A549 treated with Mapracorat at 1 μM for 4 hours (cell line): ENCODE results near the gene ARHGAP35. TPM values are rescaled to one million over a fixed set of nuclear protein-coding genes. Genes with fewer than 3 reads are reported as not detected.

Source experiments
- total RNA-seq: library from RNA; stranded (reverse); fragments of 200-300 nt; extraction: Qiagen RNA extraction; gene quantifications from 5 replicates; pipeline ENCODE4 v1.2.3, GENCODE V29; 2022

Gene ARHGAP35
- 22.9 to 30.2 TPM (median 27.9 TPM) in 5 replicates for total RNA-seq

DNA sequence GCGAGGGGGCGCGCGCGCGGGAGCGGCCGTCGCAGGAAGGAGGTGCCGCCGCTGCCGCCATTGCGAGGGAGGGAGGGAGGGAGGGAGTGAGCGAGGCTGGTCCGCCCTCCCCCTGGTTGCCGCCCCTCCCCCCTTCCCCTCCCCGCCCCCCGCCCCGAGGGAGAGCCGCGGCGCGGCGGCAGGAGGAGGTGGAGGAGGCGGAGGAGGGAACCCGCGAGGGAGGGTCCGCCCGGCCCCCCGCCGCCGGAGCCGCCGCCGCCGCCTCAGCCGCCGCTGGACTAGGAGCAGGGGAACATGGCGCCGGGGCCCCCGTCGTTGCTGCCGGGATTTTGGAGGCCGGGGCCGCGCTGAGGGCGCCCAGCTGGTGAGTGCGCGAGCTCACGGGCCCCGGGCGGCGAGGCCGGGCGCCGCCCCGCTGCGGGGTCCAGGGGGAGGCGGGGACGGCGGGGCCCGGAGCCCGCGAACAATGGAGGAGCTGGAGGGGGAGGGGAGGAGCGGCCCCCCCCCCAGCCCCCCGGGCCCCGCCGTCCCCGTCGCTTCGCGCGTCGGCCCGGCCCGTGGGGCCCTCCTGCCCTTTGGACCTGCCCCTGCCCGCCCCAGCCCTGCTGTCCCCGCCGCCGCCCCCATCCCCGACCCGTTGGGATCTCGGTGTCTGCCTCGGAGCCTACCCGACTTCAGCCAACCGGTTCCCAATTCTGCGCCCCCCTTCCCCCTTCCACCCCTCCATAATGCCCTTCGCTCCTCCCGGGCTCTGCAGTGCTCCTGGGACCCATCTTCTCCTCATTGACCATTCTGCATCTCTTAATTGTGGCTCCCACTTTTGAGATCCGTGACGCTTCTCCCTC lies at the start of gene ARHGAP35:
Gene ARHGAP35 (plus strand): TSS at position 152 of the 845 bp plus-strand sequence. CDS start 57,679 bp downstream, outside the sequence.

GRCh38 chr19:46850228-46851203 lies 10.3 kb upstream of the ARHGAP35 start, which contains the start of gene AP2S1:
AP2S1 (minus strand) TSS chr19:46850846; CDS start chr19:46850766, 80 bp downstream.

Other genes with a start within 250 kb of the ARHGAP35 start
- gene PTGIR, start 235.9 kb upstream of the ARHGAP35 start, total RNA-seq, result 0.06 to 0.10 TPM (median 0.06 TPM) in 3 of 5 replicates, not detected in the others
- not detected in 5 replicates for gene GNG8, start 224.8 kb upstream of the ARHGAP35 start, total RNA-seq
- 0.18 to 0.44 TPM (median 0.31 TPM) in 5 replicates for gene DACT3, start 199.8 kb upstream of the ARHGAP35 start, total RNA-seq
- 21.7 to 32.7 TPM (median 27.7 TPM) in 5 replicates for gene PRKD2, start 143.9 kb upstream of the ARHGAP35 start, total RNA-seq
- 17.0 to 20.7 TPM (median 20.3 TPM) in 5 replicates for gene FKRP, start 114.9 kb upstream of the ARHGAP35 start, total RNA-seq
- gene STRN4, start 114.5 kb upstream of the ARHGAP35 start, total RNA-seq, result 72.2 to 89.3 TPM (median 85.8 TPM) in 5 replicates
- gene SLC1A5, start 72.4 kb upstream of the ARHGAP35 start, total RNA-seq, result 201 to 249 TPM (median 205 TPM) in 5 replicates
- 243 to 319 TPM (median 310 TPM) in 5 replicates for gene AP2S1, start 10.2 kb upstream of the ARHGAP35 start, total RNA-seq
- 6.0 to 9.0 TPM (median 6.7 TPM) in 5 replicates for gene NPAS1, start 158.8 kb downstream of the ARHGAP35 start, total RNA-seq
- 32.2 to 84.4 TPM (median 82.9 TPM) in 5 replicates for gene TMEM160, start 187.6 kb downstream of the ARHGAP35 start, total RNA-seq